ENCODE data around the gene RAB11FIP5. TPM values are rescaled to one million over a fixed set of nuclear protein-coding genes. Genes with fewer than 3 reads are reported as not detected.
"Not testable (repeated sequence)": the region's sequence is repeated elsewhere in the genome, so short reads cannot be mapped to it uniquely, and the experiment has no call there.

Gene RAB11FIP5
- total RNA-seq, 2 experiments from 2014 or later, result 12.6 to 13.8 TPM

DNA sequence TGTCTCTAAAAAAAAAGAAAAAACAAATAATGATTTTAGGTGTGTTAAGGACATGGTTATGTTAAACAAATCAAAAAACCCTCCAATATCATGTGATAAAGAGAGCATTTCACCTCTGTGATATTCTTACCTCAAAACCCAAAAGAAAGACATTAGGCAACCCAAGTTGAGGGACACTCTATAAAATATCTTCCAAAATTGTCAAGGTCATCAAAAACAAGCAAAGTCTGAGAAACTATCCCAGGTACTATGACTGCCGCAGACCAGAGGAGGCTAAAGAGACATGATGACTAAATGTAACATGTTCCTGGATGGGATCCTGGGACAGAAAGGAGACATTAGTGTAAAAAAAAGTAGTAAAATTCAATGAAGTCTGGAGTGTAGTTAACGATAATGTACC is 45.7 kb downstream of the RAB11FIP5 start:
- POLR2A ChIA-PET, result no interaction called here
- no peaks in the 10 kb centered on the region for H3K36me3 ChIP-seq (ENCODE audit: insufficient read depth, low read length)
- intact Hi-C loops (cut with DNase I, micrococcal nuclease), result loop anchor here in 1 of 2 experiments (5.0 kb wide), 1 partner anchor 75 kb away; no protein-coding TSS in a partner anchor
- H3K4me3 ChIP-seq (ENCODE audit: low read length), result no peak overlapping the region
- no peak for ATAC-seq (ENCODE audit: poor library complexity)
- no peak overlapping the region for H3K27ac ChIP-seq (ENCODE audit: low read depth in 1 of 2, low read length in 2 of 2)
- H3K27ac Mint-ChIP-seq, result no peak overlapping the region
- no peaks in the 10 kb centered on the region for H3K27me3 Mint-ChIP-seq
- CTCF ChIA-PET, result no interaction called here
- peak overlapping the region; percentile 64 for H3K4me3 Mint-ChIP-seq
- DNase-seq, result no peak
- H3K36me3 Mint-ChIP-seq (ENCODE audit: low read depth), result peaks cover 1% of the 10 kb centered on the region
- peaks cover 26% of the 10 kb centered on the region for H3K4me1 Mint-ChIP-seq (ENCODE audit: low read depth)
- H3K9me3 Mint-ChIP-seq, result no peaks in the 10 kb centered on the region
- TF ChIP-seq, protein P1, sequence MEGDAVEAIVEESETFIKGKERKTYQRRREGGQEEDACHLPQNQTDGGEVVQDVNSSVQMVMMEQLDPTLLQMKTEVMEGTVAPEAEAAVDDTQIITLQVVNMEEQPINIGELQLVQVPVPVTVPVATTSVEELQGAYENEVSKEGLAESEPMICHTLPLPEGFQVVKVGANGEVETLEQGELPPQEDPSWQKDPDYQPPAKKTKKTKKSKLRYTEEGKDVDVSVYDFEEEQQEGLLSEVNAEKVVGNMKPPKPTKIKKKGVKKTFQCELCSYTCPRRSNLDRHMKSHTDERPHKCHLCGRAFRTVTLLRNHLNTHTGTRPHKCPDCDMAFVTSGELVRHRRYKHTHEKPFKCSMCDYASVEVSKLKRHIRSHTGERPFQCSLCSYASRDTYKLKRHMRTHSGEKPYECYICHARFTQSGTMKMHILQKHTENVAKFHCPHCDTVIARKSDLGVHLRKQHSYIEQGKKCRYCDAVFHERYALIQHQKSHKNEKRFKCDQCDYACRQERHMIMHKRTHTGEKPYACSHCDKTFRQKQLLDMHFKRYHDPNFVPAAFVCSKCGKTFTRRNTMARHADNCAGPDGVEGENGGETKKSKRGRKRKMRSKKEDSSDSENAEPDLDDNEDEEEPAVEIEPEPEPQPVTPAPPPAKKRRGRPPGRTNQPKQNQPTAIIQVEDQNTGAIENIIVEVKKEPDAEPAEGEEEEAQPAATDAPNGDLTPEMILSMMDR (IDR thresholded peaks at IDR 0.05), result no peak
- H3K27me3 ChIP-seq (ENCODE audit: control insufficient read depth in 1 of 2, insufficient read depth in 2 of 2, low read length in 2 of 2), result no peaks in the 10 kb centered on the region
- peaks cover 19% of the 10 kb centered on the region for H3K4me1 ChIP-seq (ENCODE audit: insufficient read depth, low read length)
- H3K9me3 ChIP-seq (ENCODE audit: control insufficient read depth in 1 of 2, insufficient read depth in 1 of 2, low read length in 2 of 2), result no peaks in the 10 kb centered on the region

DNA sequence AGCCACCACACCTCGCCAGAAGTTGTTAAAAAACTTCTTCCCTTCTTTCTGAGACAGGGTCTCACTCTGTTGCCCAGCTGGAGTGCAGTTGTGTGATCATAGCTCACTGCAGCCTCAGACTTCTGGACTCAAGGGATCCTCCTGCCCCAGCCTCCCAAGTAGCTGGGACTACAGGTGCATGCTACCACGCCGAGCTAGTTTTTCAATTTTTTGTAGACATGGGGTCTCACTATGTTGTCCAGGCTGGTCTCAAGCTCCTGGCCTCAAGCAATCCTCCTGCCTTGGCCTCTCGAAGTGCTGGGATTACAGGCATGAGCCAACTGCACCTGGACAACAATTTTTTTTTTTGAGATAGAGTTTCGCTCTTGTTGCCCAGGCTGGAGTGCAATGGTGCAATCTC is 47.7 kb downstream of the RAB11FIP5 start:
- H3K27me3 ChIP-seq (ENCODE audit: control insufficient read depth in 1 of 2, insufficient read depth in 2 of 2, low read length in 2 of 2); H3K4me3 ChIP-seq (ENCODE audit: low read length); ATAC-seq (ENCODE audit: poor library complexity); POLR2A ChIA-PET; DNase-seq; H3K9me3 Mint-ChIP-seq; H3K27ac Mint-ChIP-seq; CTCF ChIA-PET; H3K4me1 ChIP-seq (ENCODE audit: insufficient read depth, low read length); H3K27ac ChIP-seq (ENCODE audit: low read depth in 1 of 2, low read length in 2 of 2); H3K36me3 Mint-ChIP-seq (ENCODE audit: low read depth); H3K9me3 ChIP-seq (ENCODE audit: control insufficient read depth in 1 of 2, insufficient read depth in 1 of 2, low read length in 2 of 2); H3K27me3 Mint-ChIP-seq; H3K4me3 Mint-ChIP-seq; H3K36me3 ChIP-seq (ENCODE audit: insufficient read depth, low read length): not testable (repeated sequence)
- H3K4me1 Mint-ChIP-seq (ENCODE audit: low read depth), result peaks cover 16% of the 10 kb centered on the region
- intact Hi-C loops (cut with DNase I, micrococcal nuclease), result loop anchor here in 1 of 2 experiments (5.0 kb wide), 1 partner anchor 73 kb away; no protein-coding TSS in a partner anchor

DNA sequence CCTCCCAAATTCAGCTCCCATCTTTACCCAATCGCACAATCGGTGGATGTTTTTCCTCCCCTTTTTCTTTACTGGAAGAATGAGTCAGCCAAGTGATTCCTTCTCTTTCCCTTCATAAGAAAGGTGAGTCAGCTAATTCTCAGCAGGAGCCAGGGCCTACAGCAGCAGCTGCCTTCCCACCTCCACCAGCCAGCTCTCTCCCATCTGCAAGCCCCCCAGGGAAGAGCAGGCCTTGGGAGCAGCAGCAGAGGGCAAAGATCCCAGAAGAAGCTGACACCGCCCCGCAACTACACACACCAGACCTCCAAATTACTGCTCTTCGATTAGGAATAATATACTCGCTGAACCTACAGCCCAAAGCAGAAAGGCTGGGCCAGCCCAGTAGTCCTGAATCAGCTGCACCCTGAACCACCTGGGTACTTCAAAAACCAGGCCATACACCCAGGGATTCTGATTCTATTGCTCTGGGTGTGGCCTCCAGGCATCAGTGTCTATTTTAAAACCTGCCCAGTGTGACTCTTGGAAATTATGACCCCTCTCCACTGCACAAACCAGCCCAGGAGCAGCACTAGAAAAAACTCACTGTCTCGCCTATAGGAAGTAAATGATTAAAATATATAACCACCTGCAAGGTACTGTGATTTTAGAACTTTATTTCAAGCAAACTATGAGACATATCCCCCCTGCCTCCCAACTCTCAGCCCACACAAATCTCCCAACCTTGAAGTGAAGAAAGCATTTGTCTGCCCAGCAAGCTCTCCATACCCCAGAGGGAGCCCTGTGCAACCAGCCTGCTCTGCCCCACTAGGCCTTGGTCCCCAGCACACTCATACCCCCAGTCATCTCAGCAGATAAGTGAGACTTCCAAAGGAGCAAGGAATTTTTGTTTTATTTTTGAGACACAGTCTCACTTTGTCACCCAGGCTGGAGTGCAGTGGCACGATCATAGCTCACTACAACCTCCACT is 48.6 kb downstream of the RAB11FIP5 start:
- no peaks in the 10 kb centered on the region for H3K27me3 ChIP-seq (ENCODE audit: control insufficient read depth in 1 of 2, insufficient read depth in 2 of 2, low read length in 2 of 2)
- H3K9me3 ChIP-seq (ENCODE audit: control insufficient read depth in 1 of 2, insufficient read depth in 1 of 2, low read length in 2 of 2), result no peaks in the 10 kb centered on the region
- H3K27ac ChIP-seq (ENCODE audit: low read depth in 1 of 2, low read length in 2 of 2), result no peak overlapping the region
- Mint-ChIP-seq H3K9me3 (no peaks in the 10 kb centered on the region), H3K36me3 (ENCODE audit: low read depth) (peaks cover 4% of the 10 kb centered on the region), H3K27ac (no peak overlapping the region), H3K27me3 (no peaks in the 10 kb centered on the region), H3K4me3 (no peak overlapping the region), H3K4me1 (ENCODE audit: low read depth) (peaks cover 8% of the 10 kb centered on the region)
- intact Hi-C loops (cut with DNase I, micrococcal nuclease), result no loop called here
- DNase-seq (no peak), ATAC-seq (ENCODE audit: poor library complexity) (no peak)
- TF ChIP-seq, protein P1 (IDR thresholded peaks at IDR 0.05), result no peak
- no peaks in the 10 kb centered on the region for H3K4me1 ChIP-seq (ENCODE audit: insufficient read depth, low read length)
- ChIA-PET CTCF (no interaction called here), POLR2A (no interaction called here)
- no peaks in the 10 kb centered on the region for H3K36me3 ChIP-seq (ENCODE audit: insufficient read depth, low read length)
- H3K4me3 ChIP-seq (ENCODE audit: low read length), result no peak overlapping the region

Data from CD4-positive, alpha-beta T cell (primary cell).